GM21576 (cell line): ENCODE results near the gene C21orf58.
"Not testable (repeated sequence)": the region's sequence is repeated elsewhere in the genome, so short reads cannot be mapped to it uniquely, and the experiment has no call there.

ENCODE experiments used
- ATAC-seq: cut with Tn5 transposase; IDR thresholded peaks from one replicate; pipeline ENCODE4 v1.9.1; 2021; ENCODE audit warnings: mild to moderate bottlenecking, moderate library complexity; ENCODE audit not compliant: unreplicated experiment

The C21orf58 gene

GRCh38 chr21:46323710-46324389, at the start of gene C21orf58, which contains the start of gene PCNT:
TSS of gene C21orf58 (minus strand) at chr21:46323870. CDS start at chr21:46322738, 1,132 bp downstream.
TSS of gene PCNT (plus strand) at chr21:46324156. CDS start at chr21:46324229, 73 bp downstream.
- ATAC-seq, result peak; percentile 78

- not testable (repeated sequence) for ATAC-seq
These were observed 49.3 kb upstream of the C21orf58 start for GRCh38 chr21:46372947-46373346.

GRCh38 chr21:46372014-46372485, 48.4 kb upstream of the C21orf58 start:
- no peak for ATAC-seq

GRCh38 chr21:46371204-46372013, 47.7 kb upstream of the C21orf58 start:
- ATAC-seq, result no peak

- ATAC-seq, result no peak
These were observed 46.0 kb upstream of the C21orf58 start for GRCh38 chr21:46369520-46370235.

- ATAC-seq, result peak; percentile 65
These were observed 45.0 kb upstream of the C21orf58 start for GRCh38 chr21:46368533-46369285.

- ATAC-seq, result no peak
These were observed 43.3 kb upstream of the C21orf58 start for GRCh38 chr21:46366966-46367365.

- ATAC-seq, result no peak
These were observed 42.9 kb upstream of the C21orf58 start for GRCh38 chr21:46366561-46366960.

GRCh38 chr21:46366091-46366490, 42.4 kb upstream of the C21orf58 start:
- ATAC-seq, result no peak

GRCh38 chr21:46363698-46364097, 40.0 kb upstream of the C21orf58 start:
- no peak for ATAC-seq

- no peak for ATAC-seq
These were observed 39.3 kb upstream of the C21orf58 start for GRCh38 chr21:46362946-46363345.

- ATAC-seq, result no peak
These were observed 38.3 kb upstream of the C21orf58 start for GRCh38 chr21:46361935-46362334.

GRCh38 chr21:46361176-46361575, 37.5 kb upstream of the C21orf58 start:
- ATAC-seq, result no peak

GRCh38 chr21:46357684-46358425, 34.2 kb upstream of the C21orf58 start:
- ATAC-seq, result no peak

- ATAC-seq, result no peak
These were observed 33.6 kb upstream of the C21orf58 start for GRCh38 chr21:46357335-46357604.

- no peak for ATAC-seq
These were observed 33.0 kb upstream of the C21orf58 start for GRCh38 chr21:46356494-46357334.

- ATAC-seq, result no peak
These were observed 32.3 kb upstream of the C21orf58 start for GRCh38 chr21:46356005-46356338.

GRCh38 chr21:46355161-46356004, 31.7 kb upstream of the C21orf58 start:
- ATAC-seq, result no peak
